Measurements from ENCODE around the gene TENM3.

GRCh38 chr4:182369211-182369610 is 126.0 kb downstream of the TENM3 start:
- TF ChIP-seq, protein P1, sequence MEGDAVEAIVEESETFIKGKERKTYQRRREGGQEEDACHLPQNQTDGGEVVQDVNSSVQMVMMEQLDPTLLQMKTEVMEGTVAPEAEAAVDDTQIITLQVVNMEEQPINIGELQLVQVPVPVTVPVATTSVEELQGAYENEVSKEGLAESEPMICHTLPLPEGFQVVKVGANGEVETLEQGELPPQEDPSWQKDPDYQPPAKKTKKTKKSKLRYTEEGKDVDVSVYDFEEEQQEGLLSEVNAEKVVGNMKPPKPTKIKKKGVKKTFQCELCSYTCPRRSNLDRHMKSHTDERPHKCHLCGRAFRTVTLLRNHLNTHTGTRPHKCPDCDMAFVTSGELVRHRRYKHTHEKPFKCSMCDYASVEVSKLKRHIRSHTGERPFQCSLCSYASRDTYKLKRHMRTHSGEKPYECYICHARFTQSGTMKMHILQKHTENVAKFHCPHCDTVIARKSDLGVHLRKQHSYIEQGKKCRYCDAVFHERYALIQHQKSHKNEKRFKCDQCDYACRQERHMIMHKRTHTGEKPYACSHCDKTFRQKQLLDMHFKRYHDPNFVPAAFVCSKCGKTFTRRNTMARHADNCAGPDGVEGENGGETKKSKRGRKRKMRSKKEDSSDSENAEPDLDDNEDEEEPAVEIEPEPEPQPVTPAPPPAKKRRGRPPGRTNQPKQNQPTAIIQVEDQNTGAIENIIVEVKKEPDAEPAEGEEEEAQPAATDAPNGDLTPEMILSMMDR (IDR thresholded peaks at IDR 0.05; ENCODE audit: poor library complexity): no peak
- TF ChIP-seq EZH2phosphoT487 (IDR thresholded peaks at IDR 0.05; ENCODE audit: low read depth, severe bottlenecking, unreplicated experiment): no peak

Measured in hepatocyte (in vitro differentiated cells).